NCI-H446 (cell line): Measurements from ENCODE around the gene CHN1.

Source experiments
- DNase-seq, 2 experiments: peaks; one replicate each; lab custom pipeline; 2025; lab: John Stamatoyannopoulos, UW

CHN1 gene

GRCh38 chr2:174924061-174924693, 81.0 kb downstream of the CHN1 start:
- no peak for DNase-seq

GRCh38 chr2:174919947-174920595, 85.1 kb downstream of the CHN1 start:
- no peak for DNase-seq

- DNase-seq = no peak
Measured at GRCh38 chr2:174918886-174919526, 86.2 kb downstream of the CHN1 start.

GRCh38 chr2:174916270-174916930, 88.8 kb downstream of the CHN1 start:
- no peak for DNase-seq

- peak; percentile 64 to 82 for DNase-seq
Measured at GRCh38 chr2:174914853-174915760, 90.1 kb downstream of the CHN1 start.

GRCh38 chr2:174908284-174908683, 96.9 kb downstream of the CHN1 start:
- DNase-seq = no peak

GRCh38 chr2:174903264-174903556, 102.0 kb downstream of the CHN1 start:
- DNase-seq = no peak

GRCh38 chr2:174902506-174903263, 102.5 kb downstream of the CHN1 start:
- no peak for DNase-seq

- no peak for DNase-seq
Measured at GRCh38 chr2:174901075-174901474, 104.1 kb downstream of the CHN1 start.

- DNase-seq = no peak
Measured at GRCh38 chr2:174897286-174897685, 107.9 kb downstream of the CHN1 start.

GRCh38 chr2:174893018-174893417, 112.2 kb downstream of the CHN1 start:
- DNase-seq = no peak

- DNase-seq = no peak
Measured at GRCh38 chr2:174892546-174892945, 112.6 kb downstream of the CHN1 start.

GRCh38 chr2:174888646-174889271, 116.4 kb downstream of the CHN1 start:
- DNase-seq = no peak

- peak in 1 of 2 experiments; percentile 9 for DNase-seq
Measured at GRCh38 chr2:174888146-174888545, 117.0 kb downstream of the CHN1 start.

- DNase-seq = no peak
Measured at GRCh38 chr2:174882416-174882815, 122.8 kb downstream of the CHN1 start.

- no peak for DNase-seq
Measured at GRCh38 chr2:174881678-174882077, 123.5 kb downstream of the CHN1 start.

GRCh38 chr2:174878537-174879147, 126.5 kb downstream of the CHN1 start:
- peak; percentile 69 to 83 for DNase-seq

GRCh38 chr2:174877751-174878150, 127.4 kb downstream of the CHN1 start:
- peak; percentile 5 to 35 for DNase-seq

GRCh38 chr2:174877301-174877700, 127.9 kb downstream of the CHN1 start:
- no peak for DNase-seq

- no peak for DNase-seq
Measured at GRCh38 chr2:174874085-174874484, 131.1 kb downstream of the CHN1 start.
